Vagina (tissue), 2 donors: ENCODE results near the gene THEM4.

Source experiments
- POLR2A ChIP-seq, 2 donors: fragments of 450-650 bp; IDR thresholded peaks; one replicate each; pipeline ENCODE4 v1.6.1; 2017; ENCODE audit warnings: antibody characterized with exemption in 2 of 2, mild to moderate bottlenecking in 2 of 2, moderate library complexity in 2 of 2
- POLR2AphosphoS5 ChIP-seq, 2 donors: sonication (generic); formaldehyde crosslinking; IDR thresholded peaks; one replicate each; pipeline ENCODE4 v1.9.0; 2017; ENCODE audit warnings: antibody characterized with exemption in 2 of 2, mild to moderate bottlenecking in 2 of 2, low read depth in 1 of 2; ENCODE audit not compliant: insufficient read depth in 1 of 2
- TF ChIP-seq, protein P1 (sequence below), 3 experiments: fragments of 450-650 bp in 2 of 3; fragments of 200-600 bp in 1 of 3; sonication (generic) in 1 of 3; IDR thresholded peaks; one replicate each; pipeline ENCODE4 v1.5.1; 2017 to 2019; ENCODE audit warnings: antibody characterized with exemption in 3 of 3, mild to moderate bottlenecking in 2 of 3, moderate library complexity in 2 of 3

DNA sequence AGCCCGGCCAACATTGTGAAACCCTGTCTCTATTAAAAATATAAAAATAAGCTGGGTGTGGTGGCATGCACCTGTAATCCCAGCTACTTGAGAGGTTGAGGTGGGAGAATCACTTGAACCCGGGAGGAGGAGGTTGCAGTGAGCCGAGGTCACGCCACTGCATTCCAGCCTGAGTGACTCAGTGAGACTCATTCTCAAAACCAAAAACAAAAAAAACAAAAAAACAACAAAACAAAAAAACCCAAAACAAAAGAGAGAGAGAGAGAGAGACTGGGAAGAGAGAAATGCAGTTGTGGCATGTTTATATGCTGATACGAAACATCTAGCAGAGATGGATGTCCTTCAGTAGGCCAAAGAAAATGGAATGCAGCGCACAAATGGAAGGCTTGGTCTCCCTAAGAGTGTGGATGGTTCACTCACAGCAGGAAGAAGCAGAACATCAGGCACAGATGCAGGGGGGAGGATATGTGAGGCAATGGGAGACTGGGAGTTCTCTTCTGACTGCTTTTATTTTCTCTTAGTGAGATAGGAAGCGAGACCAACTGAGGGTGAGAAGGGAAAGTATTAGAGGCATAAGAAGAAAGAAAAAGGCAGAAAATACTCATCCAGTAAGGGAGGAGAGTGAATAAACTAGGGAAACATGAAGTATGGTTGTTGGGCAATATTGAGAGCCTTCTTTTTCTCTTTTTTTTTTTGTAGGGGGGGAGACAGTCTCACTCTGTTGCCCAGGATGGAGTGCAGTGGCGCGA, 16.0 kb downstream of the THEM4 start:
- TF ChIP-seq, protein P1, sequence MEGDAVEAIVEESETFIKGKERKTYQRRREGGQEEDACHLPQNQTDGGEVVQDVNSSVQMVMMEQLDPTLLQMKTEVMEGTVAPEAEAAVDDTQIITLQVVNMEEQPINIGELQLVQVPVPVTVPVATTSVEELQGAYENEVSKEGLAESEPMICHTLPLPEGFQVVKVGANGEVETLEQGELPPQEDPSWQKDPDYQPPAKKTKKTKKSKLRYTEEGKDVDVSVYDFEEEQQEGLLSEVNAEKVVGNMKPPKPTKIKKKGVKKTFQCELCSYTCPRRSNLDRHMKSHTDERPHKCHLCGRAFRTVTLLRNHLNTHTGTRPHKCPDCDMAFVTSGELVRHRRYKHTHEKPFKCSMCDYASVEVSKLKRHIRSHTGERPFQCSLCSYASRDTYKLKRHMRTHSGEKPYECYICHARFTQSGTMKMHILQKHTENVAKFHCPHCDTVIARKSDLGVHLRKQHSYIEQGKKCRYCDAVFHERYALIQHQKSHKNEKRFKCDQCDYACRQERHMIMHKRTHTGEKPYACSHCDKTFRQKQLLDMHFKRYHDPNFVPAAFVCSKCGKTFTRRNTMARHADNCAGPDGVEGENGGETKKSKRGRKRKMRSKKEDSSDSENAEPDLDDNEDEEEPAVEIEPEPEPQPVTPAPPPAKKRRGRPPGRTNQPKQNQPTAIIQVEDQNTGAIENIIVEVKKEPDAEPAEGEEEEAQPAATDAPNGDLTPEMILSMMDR (IDR thresholded peaks at IDR 0.05) = no peak
- TF ChIP-seq POLR2AphosphoS5 (IDR thresholded peaks at IDR 0.05; ENCODE audit: insufficient read depth in 1 of 2, low read depth in 1 of 2) = no peak
- no peak for TF ChIP-seq POLR2A (IDR thresholded peaks at IDR 0.05)
